WTC11 (cell line): ENCODE results near the gene BCAS3.

ENCODE experiments used
- SMAD3 ChIP-seq: sonication (generic); formaldehyde crosslinking; IDR thresholded peaks from 2 replicates; pipeline ENCODE4 v1.8.0; 2022; ENCODE audit warnings: missing genetic modification reagents, mild to moderate bottlenecking, borderline replicate concordance
- TF ChIP-seq, protein P1 (sequence below): fragments of 200-600 bp; IDR thresholded peaks from 2 replicates; pipeline ENCODE4 v1.8.0; 2022; ENCODE audit warnings: antibody characterized with exemption

GRCh38 chr17:61397086-61397842, 719.6 kb downstream of the BCAS3 start:
- TF ChIP-seq, protein P1, sequence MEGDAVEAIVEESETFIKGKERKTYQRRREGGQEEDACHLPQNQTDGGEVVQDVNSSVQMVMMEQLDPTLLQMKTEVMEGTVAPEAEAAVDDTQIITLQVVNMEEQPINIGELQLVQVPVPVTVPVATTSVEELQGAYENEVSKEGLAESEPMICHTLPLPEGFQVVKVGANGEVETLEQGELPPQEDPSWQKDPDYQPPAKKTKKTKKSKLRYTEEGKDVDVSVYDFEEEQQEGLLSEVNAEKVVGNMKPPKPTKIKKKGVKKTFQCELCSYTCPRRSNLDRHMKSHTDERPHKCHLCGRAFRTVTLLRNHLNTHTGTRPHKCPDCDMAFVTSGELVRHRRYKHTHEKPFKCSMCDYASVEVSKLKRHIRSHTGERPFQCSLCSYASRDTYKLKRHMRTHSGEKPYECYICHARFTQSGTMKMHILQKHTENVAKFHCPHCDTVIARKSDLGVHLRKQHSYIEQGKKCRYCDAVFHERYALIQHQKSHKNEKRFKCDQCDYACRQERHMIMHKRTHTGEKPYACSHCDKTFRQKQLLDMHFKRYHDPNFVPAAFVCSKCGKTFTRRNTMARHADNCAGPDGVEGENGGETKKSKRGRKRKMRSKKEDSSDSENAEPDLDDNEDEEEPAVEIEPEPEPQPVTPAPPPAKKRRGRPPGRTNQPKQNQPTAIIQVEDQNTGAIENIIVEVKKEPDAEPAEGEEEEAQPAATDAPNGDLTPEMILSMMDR, result no peak
- TF ChIP-seq SMAD3 (CRISPR knock-in tag), result no peak
